Right ventricle myocardium superior (tissue), 1 donor: ENCODE results near the gene CDH8. TPM values are rescaled to one million over a fixed set of nuclear protein-coding genes. Genes with fewer than 3 reads are reported as not detected.

Experiments used
- ATAC-seq: fragments of 200-7000 bp; cut with Tn5 transposase; one replicate; pipeline ENCODE4 v1.9.1; 2020; ENCODE audit warnings: mild to moderate bottlenecking; ENCODE audit not compliant: poor library complexity
- DNase-seq: peaks from one replicate; pipeline ENCODE4 v3.0.0-alpha.2; 2020
- intact Hi-C: fragments of 100-400 bp; cut with DNase I; formaldehyde crosslinking; loops from one replicate; pipeline ENCODE4 v1.11.2; 2022
- total RNA-seq: library from RNA; stranded (reverse); fragmentation: NEBNext Ultra II Directional; extraction: Animal tissue kit (Norgen Biotek cat#: 25700); gene quantifications from one replicate; pipeline ENCODE4 v1.2.1, GENCODE V29; 2021
- donor health status: DM: no; HTN: yes; CAD: no; lungs with severe emphysema.

The CDH8 gene
- total RNA-seq, 1 donor from 2014 or later: 0.19 TPM

DNA sequence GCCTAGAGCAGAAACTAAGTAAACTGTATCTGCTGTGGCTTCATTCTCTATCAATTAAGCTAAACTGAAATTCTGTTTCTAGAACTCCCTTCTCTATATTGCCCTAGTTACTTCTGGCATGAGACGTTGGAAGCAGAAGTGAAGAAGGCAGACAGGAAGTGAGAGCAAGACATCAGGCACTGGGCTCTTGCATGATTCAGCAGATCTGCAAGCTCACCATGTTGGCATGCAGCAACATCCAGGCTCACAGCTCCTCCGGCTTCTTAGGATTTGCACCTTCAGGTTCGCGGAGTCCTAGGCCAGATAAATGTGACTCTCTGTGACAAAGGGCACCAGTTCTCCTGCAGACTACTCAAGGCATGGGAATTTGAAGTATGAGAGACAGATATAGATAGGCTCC lies 148.3 kb downstream of the CDH8 start:
- ATAC-seq (no peak), DNase-seq (no peak)
- intact Hi-C loops: no loop called here

DNA sequence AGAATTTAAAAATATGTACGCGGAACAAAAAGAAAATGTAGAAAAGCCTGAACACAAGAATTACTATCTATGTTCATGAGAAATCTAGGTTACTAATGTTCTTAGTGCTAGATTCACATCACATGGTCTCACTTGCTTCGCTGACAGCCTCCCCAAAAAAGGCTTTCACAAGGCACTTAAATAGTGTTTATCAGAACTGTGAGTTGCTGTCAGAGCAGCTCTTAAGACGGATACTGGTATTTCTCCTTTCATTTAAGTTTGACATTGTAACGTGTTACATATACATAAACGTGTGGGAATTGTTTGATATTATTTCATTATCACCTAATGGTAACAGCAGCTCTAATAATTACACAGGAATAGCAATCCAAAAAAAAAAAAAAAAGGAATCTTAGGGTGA lies 150.9 kb downstream of the CDH8 start:
- intact Hi-C loops: no loop called here
- ATAC-seq (no peak), DNase-seq (no peak)

DNA sequence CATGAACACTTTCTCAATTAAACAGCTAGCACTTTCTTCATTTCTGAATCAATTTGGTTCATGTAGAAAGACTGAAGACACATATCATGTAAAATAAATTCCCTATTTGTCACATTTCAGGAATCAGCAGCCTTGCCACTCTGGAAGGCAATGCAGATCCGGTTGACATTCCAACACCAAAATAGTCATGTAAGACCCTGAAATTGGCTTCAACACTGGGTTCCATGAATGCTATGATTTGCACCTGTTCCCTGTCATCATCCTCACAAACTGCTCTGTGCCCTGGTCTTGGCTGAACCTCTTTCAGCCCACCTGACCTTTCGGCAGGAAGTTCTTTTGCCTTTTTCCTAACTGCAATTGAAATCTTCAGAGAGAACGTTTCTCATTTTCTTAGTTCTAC lies 156.9 kb downstream of the CDH8 start:
- ATAC-seq (no peak), DNase-seq (no peak)
- intact Hi-C loops: no loop called here

DNA sequence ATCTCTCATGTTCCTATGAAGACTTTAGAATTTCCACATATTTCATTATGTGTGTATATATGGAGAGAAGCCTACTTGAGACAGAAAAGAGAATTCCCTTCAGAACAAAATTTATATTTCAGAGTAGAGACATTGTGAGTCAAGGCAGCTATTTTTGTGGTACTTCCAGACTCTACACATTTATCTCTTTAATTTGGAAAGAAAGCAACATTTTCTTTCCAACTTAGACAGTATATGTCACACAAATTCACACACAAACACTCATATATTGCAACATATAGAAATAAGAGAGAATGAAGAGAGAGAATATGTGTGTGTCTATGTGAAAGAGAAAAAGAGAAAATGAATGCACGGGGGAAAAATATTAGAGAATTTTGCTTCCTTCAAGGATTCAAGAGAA lies 158.8 kb downstream of the CDH8 start:
- intact Hi-C loops: no loop called here
- ATAC-seq: no peak
- no peak for DNase-seq

- DNase-seq: no peak
- ATAC-seq: no peak
- intact Hi-C loops: no loop called here
Measured at GRCh38 chr16:61872778-61873119, 163.5 kb downstream of the CDH8 start.

- intact Hi-C loops: no loop called here
- DNase-seq (no peak), ATAC-seq (no peak)
Measured at GRCh38 chr16:61871837-61872777, 164.1 kb downstream of the CDH8 start.

- intact Hi-C loops: no loop called here
- DNase-seq: no peak
- no peak for ATAC-seq
Measured at GRCh38 chr16:61862221-61863155, 173.8 kb downstream of the CDH8 start.

GRCh38 chr16:61858988-61859387 lies 177.2 kb downstream of the CDH8 start:
- DNase-seq (no peak), ATAC-seq (no peak)
- intact Hi-C loops: no loop called here

GRCh38 chr16:61842666-61843065 lies 193.6 kb downstream of the CDH8 start:
- ATAC-seq: no peak
- intact Hi-C loops: no loop called here

GRCh38 chr16:61836804-61837393 lies 199.3 kb downstream of the CDH8 start:
- ATAC-seq: no peak
- DNase-seq: no peak
- intact Hi-C loops: no loop called here

More at GRCh38 chr16:61842666-61843065, 193.6 kb downstream of the CDH8 start:
- no peak for DNase-seq

- intact Hi-C loops: no loop called here
- ATAC-seq: no peak
- no peak for DNase-seq
Measured at GRCh38 chr16:61834082-61834481, 202.2 kb downstream of the CDH8 start.

DNA sequence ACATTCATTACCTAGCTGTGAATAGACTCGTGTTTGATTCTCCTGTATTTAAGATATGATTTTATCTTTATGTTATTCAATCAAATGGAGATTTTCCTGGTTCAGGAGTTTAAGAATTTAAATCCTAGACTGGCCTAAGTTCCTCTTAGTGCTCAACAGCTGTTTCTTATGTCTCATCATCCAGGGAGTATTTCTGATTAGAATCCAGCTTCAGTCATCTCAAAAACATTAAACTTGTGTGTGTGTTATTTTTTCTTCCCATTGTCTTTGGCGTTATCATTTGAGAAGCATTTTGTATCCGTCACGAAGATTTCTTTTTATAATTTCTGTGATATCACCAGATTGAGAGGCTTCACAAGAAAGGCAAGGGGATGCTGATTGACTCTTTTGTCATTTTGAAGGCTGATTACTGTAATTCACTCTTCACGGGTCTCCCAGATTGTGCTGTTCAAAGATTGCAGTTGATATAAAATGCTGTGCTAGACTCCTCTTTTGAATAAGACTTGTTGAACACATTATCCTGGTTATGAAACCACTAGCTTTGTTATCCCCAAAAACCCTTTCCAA lies 204.8 kb downstream of the CDH8 start:
- intact Hi-C loops: no loop called here
- no peak for ATAC-seq
- DNase-seq: no peak

GRCh38 chr16:61829631-61830030 lies 206.6 kb downstream of the CDH8 start:
- intact Hi-C loops: no loop called here
- DNase-seq: no peak

GRCh38 chr16:61823326-61823725 lies 212.9 kb downstream of the CDH8 start:
- intact Hi-C loops: no loop called here
- no peak for ATAC-seq

More at GRCh38 chr16:61829631-61830030, 206.6 kb downstream of the CDH8 start:
- ATAC-seq: no peak

DNA sequence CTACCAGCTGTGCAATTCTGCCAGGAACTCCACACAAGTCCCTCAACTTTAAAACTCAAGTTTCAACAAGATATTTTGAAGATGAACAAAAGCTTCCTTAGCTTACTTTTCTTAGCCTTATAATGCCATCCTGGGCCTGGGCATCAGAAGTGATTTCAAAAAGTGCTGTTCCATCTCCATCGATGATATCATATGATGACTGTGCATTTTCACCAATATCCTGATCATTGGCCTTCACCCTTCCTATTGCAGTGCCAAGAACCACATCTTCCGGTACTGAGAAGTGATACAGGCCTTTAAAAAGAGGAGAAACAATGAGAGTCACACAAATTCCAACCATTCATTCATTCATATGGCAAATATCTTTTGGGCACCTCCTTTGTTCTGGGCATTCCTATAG lies 215.4 kb downstream of the CDH8 start:
- intact Hi-C loops: no loop called here
- DNase-seq (no peak), ATAC-seq (no peak)

More at GRCh38 chr16:61823326-61823725, 212.9 kb downstream of the CDH8 start:
- DNase-seq: no peak

DNA sequence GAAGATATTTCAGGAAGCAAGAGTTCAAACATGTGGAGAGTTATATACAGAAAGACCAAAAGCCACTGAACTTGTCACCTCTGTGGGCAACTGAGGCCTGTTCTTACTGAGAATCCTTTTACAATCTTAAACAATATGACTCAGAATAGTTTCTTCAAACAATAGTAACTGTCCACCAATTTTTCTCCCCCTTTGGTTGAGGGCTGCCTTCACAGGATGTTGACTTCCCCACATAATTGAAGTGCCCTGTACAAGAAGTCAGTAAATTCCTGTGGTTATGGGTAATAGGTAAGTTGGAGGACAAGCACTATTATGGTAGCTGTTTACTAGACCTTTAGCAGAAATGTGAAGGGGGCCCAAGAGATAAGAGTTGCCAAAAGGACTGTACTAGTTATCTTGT lies 215.8 kb downstream of the CDH8 start:
- DNase-seq: no peak
- no peak for ATAC-seq
- intact Hi-C loops: no loop called here

DNA sequence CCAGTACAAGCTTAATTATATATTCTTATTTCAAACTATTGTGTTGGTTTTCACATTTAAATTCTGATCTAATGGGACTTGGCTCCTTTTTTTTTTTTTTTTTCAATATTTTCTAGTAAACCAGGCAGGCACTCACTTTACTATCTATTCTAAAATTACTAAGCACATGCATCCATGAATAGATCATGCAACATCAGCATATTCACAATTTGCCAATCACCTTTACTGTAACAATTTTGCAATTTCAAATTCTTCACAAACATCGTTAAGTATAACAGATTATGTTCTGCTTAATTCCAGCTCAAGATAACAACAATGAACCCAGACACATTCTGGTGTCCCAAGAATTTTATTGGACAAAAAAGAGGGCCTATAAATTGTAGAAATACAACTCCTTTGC lies 217.4 kb downstream of the CDH8 start:
- ATAC-seq: no peak
- no peak for DNase-seq
- intact Hi-C loops: no loop called here

- DNase-seq (no peak), ATAC-seq (no peak)
- intact Hi-C loops: no loop called here
Measured at GRCh38 chr16:61817583-61818278, 218.5 kb downstream of the CDH8 start.
